Measurements from ENCODE around the gene LCN9.
"Not testable (repeated sequence)": the region's sequence is repeated elsewhere in the genome, so short reads cannot be mapped to it uniquely, and the experiment has no call there.

Gene LCN9, protein sequence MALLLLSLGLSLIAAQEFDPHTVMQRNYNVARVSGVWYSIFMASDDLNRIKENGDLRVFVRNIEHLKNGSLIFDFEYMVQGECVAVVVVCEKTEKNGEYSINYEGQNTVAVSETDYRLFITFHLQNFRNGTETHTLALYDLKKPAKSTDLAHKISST

DNA sequence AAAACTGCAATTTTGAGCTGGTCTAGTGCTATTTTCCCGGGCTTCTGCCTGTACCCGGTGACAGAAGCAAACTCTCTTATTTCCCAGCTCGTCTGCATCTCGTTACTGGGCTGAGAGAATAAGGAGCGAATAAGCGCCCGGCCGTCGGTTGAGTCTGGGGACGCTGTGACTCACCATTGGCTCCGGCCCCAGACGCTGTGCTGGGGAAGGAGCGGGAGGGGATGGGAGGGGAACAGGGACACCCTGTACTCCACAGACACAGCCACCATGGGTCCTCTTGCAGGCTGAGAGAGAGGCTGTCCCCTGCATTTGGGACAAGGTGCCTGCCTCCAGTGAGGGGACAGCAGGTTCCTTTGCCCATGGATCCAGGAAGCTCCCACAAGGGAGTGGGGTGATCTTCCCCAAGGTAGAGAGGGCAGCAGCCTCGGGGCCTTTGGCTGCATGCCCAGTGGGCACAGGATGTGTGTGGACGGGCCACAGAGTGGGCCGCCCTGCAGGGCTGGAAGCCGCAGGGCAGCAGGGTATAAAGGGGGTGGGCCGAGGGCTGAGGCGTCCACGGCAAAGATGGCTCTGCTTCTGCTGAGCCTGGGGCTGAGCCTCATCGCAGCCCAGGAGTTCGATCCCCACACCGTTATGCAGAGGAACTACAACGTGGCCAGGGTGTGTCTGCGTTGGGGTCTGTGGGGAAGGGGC lies at the start of gene LCN9:
Gene LCN9 (plus strand): TSS at position 552 of the 693 bp plus-strand sequence. CDS start 13 bp downstream, at position 565.
- no peak for DNase-seq

DNA sequence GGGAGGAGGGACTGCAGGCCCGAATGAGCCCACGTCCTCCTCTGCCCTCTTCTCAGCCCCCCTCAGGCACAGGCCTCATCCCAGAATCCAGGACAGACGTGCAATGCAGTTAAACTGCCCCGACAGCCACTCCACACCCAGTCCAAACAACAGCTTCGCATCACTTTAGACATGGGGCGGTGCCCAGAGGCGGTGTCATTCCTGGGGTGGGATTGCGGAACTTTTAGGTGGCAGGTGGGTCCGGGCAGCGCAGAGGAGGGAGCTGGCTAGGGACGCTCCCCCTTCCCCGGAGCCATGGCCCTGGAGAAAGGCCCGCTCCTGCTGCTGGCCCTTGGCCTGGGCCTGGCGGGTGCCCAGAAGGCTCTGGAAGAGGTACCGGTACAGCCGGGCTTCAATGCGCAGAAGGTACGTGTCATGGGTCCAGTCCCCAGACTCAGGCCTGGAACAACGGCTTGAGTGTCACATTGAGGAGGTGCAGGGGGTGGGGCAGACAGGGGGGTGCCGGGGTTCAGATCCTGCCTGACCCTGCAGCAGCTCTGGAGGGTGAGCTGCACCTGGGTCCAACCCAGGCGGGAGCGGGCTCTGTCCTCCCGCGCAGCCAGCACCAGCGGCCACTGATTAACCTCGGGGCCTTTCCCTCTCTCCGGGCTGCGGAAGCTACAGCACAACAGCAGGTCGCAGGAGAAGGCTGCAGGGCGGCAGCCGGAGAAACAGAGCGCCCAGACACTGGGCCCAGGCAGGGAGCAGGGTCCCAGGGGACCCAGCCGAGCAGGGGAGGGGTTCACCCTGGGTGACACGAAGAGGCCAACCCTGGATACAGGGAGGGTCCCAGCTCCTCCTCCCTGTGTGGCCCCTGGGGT lies 48.9 kb upstream of the LCN9 start:
- DNase-seq: no peak

DNA sequence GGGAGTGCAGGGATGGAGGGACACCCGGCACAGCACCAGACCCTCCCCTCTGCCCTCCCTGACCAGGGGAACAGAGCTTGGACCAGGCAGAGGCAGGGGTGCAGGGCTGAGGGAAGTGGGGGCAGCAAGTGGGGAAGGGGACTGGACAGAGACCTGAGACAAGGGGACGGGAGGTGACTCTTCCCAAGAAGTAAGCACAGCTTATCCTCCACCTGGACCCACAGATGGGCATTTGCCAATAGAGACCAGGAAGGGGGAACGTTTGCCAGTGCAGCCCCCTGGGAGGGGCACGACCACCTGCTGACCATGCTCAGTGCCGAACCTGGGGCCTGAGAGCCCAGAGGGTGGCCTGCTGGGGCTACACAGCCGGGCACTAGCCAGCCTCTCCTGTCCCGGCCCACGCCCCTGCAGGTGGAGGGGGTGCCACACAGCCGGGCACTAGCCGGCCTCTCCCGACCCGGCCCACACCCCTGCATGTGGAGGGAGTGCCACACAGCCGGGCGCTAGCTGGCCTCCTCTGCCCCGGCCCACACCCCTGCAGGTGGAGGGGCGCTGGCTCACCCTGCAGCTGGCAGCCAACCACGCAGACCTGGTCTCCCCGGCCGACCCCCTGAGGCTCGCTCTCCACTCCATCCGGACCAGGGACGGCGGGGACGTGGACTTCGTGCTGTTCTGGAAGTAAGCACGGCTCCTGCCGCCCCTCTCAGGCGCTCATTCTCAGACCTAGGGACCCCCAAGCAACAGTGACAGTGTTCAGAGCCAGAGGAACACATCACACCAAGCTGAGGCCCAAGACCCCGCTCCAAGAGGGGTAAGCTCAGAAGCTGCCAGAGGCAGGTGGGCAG lies 48.1 kb upstream of the LCN9 start:
- no peak for DNase-seq

DNA sequence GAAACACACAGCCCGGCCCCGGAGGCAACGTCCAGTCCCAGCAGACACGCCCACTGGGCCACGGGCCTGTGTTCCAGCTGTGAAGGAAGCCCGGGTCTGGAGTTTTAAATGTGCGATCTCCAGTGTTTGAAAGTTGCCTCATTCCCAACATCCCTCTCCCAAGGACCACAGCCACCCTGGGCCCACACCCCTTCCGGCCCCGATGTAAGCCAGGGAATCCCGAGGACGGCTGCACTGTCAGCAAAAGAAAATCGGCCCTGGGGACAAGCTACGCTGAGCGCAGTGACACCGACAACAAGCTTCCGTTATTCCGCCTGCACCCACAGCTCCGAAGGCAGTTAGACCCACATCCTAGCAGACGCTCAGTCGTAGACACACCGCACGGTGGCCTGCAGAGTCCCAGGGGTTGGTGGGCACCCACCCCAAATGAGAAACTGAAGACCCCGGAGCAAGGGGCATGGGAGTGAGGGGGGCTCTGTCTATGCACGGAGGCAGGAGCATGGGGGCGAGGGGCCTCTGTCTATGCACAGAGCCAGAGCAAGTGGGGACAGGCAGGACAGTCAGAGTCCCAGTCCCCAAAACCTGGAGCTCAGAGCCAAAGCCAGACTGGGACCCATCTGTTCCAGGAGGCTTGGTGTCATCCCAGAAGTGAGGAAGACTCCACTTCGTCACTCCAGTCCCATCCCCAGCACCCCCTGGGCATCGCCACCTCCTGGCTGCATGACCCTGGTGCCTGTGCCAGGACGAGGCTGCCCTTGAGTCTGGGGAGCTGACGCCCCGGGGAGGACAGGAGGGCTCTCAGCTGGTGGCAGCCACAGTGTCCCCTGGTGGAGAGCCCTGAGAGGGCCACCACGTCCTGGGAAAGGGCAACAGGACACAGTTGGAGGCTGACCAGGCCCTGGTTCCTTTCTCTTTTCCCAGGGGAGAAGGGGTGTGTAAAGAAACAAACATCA lies 47.2 kb upstream of the LCN9 start:
- no peak for DNase-seq

DNA sequence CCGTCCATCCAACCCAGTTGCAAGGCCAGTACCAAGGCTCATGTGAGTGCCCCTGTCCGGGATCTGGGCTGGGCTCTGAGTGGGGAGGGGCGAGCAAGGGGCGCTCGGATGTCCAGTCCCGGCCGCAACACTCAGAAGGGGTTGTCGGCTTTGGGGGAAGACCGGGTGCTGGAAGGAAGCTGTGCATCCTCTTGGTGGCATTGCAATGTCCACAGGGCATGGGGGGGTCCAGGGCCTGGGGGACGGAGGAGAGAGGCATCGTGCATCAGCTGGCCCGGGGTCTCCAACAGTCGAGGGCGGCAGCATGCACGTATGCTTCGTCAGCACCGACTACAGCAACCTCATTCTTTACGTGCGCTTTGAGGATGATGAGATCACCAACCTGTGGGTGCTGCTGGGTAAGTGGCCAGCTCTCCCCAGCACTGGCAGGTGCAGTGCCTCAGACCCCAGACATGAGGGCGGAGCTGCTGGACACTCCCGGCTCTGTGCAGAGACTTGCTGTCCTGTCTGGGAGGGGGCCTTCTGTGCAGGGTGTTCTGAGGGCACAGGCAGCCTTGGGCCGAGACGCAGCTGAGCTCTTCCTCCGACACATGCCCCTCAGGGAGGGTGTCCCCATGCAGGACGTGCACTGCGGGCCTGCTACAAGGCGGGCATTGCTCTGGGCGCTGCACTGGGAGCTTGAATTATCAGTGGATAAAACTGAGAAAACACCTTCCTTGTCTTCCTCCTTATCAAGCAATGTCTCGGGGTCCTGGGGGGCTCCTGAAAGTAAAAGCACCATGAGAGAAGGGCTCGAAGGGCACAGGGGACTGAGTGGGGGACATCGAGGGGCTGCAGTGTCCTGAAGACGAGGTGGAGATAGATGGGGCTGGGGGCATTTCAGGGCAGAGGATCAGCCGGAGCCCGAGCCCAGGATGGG lies 46.2 kb upstream of the LCN9 start:
- no peak for DNase-seq

DNA sequence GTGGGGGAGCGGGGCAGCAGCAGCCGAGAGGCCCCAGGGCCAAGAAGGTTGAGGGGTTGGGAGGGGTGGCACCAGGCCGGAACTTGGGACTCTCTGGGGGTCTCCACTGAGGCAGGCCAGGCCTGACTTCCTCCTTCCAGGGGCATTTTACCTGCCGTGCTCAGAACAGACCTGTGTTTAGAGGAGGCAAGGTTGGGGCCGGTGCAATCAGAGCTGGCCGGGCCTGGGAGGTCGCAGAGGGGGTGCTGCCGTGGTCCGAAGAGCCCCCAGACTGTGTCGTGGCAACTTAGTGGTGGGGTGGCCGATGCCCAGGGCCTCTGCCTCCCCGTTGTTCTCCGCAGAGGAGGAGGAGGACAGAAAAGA lies 45.6 kb upstream of the LCN9 start:
- DNase-seq: no peak

DNA sequence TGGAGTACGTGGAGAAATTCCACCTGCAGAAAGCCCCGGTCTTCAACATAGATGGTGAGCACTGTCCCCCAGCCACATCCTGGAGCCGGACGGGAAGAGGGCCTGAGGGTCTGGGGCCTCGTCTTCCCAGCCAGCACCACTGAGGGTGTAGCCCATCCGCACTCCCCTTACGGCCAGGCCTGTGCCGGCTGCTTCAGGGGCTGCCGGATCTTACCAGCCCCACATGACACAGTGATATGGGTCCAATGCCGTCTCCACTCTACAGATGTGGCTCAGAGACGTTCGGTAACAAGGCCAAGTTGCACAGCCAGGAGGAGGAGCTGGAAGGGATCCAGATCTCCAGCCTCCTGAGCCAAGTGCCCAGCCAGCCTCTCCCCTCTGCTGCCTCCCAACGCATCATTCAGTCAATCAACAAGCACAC lies 45.1 kb upstream of the LCN9 start:
- no peak for DNase-seq

DNA sequence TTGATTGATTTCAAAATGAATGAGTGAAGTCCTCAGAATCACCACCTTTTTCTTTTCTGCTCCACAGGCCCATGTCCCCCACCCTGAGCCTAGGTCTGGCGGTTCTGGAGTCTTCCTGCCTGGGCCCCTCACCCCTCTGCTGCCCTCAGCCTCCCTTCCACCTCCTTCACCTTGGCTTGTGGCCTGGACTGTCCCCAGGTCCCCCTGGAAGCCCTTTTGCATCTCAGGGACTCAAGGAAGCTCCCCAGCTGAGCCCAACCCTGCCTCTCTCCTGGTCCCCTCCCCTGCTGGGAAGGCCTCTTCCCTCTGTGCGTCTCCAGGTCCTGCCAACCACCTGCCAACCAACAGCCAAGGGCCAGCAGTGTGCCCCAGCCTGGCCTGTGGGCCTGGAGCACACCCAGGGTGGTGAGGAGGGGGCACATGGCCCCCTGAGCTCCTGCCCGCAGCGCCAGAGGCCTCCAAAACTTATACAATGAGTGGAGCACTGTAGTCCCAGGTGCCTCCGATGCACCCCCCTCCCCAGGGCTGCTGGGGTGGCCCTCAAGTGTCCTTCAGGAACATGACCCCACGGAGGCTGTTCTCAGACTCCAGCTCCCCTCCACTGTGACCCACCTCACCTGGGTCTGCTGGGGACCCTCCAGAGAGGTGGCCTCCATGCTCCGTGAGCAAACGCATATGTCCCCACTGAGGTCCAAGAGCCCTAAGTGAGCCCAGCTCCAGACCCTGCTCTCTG lies 44.1 kb upstream of the LCN9 start:
- no peak for DNase-seq

DNA sequence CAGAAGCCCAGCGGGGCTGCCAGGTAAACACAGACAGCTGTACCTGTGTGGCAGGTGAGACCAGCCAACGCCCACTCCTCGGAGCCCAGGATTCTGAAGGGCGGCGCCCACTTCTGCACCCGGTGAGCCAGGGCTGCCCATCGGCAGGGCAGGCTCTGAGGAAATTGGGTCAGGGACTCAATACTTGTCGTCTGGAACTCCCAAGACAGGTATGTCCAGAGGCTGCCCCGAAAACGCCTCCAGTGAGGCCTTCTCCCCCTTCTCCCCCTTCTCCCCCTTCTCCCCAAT lies 43.6 kb upstream of the LCN9 start:
- no peak for DNase-seq

DNA sequence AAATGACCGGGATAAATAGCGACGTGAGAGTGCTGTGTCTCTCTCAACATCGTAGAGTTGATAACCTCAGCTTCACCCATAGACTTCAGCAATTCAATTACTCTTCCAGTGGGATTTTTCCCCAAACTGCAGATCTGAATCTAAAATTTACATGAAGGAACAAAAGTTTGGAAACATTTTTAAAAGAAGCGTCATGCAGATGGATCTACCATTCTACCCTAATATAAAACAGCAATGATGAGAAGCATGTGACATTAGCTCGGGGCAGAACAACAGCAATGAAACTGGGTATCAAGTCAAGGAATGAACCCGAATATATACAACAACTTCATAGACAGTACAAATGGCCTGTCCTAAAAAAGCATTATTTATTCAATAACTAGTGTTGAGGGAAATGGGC lies 42.6 kb upstream of the LCN9 start:
- no peak for DNase-seq

DNA sequence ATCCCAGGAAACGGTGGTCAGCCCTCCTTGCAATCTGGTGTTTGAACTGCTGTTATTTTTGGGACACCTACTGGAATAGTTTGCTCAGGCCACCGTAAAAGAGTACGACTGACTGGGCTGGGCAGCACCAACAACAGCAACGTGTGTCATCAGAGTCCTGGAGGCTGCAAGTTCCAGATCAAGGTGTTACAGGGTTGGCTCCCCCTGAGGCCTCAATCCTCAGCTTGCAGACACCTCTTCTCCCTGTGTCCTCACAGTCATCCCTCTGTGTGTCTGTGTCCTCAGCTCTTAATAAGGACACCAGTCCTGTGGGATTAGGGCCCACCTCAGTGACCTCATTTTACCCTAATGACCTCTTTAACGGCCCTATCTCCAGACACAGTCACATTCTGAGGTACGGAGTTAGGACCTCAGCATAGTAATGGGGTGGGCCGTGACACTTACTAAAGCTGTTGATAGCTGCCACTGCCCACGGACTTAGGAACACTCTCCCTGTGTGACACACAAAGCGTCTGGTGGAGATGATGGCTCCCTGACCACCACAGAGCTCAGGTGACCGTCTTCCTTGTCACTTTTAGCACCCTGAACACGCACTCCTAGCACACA lies 40.6 kb upstream of the LCN9 start:
- DNase-seq: no peak

DNA sequence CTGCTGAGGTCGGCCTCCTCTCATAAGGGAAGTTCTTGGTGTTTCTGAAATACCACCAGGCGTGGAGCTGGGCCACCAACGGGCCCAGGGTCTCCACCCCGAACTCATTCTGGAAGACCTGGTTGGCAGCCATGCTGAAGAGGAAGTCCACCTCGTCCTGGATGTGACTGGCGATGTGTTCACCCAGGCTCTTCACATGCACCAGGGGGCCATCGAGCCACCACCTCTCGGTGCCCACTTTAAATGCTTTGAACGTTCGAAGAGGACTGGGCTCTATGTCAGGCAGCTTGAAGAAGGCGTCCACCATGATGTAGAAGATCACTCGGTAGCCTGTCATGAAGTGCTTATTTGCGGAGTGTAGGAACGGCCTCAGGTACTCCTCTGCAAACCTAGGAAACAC lies 38.8 kb upstream of the LCN9 start:
- no peak for DNase-seq

DNA sequence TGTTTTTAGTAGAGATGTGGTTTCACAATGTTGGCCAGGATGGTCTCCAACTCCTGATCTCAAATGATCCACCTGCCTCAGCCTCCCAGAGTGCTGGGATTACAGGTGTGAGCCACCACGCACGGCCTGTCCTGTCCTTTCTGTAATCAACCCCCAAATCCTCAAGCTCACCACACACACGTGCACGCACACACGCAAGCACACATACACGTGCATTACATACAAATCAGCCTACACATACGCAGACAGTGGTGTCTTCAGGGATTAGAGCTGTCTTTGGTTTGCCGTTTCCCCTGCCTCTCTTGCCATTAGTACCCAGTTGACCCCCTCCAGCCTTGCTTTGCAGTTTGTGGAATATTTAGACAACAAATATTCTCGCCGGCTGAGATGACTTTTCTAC lies 30.3 kb upstream of the LCN9 start:
- no peak for DNase-seq

DNA sequence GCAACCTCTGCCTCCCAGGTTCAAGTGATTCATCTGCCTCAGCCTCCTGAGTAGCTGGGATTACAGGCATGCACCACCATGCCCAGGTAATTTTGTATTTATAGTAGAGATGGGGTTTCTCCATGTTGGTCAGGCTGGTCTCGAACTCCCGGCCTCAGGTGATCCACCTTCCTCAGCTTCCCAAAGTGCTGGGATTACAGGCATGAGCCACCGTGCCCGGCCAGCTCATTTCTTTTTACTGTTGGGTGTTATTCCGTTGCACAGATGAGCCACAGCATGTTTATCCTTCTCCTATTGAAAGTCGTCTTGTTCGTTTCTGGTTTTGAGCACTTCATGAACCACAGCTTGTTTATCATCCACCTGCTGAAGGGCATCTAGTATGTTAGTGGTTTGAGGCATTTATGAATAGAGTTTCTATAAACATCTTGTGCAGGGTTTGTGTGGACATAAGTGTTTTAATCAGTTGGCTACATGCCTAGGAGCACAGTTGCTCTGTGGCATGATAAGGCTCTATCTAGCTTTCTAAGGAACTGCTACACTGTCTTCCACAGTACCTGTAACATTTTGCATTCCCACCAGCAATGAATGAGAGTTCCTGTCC lies 26.1 kb upstream of the LCN9 start:
- DNase-seq: not testable (repeated sequence)

DNA sequence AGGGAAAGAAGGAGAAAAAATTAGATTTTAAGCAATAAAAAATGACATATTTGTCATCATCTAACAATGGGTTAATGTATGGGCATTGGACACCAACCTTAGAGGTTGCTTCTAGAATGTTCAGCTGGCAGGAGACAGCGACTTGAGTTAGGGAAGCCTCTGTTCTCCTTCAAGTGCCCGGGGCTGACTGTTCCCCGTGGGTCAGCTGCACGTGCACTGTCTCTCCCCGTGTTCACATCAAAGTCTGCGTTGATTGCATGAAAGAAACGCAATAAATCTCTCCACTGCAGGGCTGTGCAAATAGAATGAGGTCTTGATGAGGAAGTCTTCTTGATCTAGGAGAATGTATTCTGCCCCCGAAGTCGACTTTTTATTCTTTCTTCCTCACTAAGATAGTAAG lies 23.9 kb upstream of the LCN9 start, which contains the start of gene GLT6D1:
Gene GLT6D1 (minus strand): TSS at position 345 of the 400 bp plus-strand sequence. CDS start 353 bp downstream, outside the sequence.
- no peak for DNase-seq

DNA sequence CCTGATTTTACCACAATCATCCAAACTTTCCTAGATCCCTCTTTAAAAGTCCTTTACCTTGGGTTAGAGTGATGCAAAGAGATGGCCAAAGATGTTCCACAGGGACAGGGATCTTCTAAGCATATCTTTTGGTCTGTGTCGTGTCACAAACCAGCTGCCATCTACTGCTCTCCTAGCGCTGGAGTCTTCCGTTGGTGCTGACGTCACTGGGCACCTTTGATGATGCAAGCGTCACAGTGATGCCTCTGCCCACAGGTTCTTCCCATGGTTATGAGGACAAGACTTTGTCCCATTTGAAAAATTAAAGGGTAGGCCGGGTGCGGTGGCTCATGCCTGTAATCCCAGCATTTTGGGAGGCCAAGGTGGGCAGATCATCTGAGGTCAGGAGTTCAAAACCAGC lies 22.1 kb upstream of the LCN9 start:
- no peak for DNase-seq

DNA sequence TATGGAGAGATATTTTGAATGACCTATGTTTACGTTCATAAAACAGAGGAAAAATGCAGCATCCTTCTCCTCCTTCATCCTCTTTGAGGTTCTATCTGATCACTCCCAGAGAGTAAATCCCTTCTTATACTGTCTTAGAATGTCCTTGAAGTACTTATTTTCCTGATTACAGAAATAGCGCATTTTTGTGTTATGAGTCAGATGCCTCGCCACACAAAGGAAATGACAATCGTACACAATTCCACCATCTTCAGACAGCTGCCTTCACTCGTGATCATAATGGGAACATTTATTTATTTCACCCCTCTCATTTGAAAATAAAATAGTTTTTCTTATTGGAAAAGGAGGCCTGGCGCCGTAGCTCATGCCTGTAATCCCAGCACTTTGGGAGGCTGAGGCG lies 21.4 kb upstream of the LCN9 start:
- no peak for DNase-seq

DNA sequence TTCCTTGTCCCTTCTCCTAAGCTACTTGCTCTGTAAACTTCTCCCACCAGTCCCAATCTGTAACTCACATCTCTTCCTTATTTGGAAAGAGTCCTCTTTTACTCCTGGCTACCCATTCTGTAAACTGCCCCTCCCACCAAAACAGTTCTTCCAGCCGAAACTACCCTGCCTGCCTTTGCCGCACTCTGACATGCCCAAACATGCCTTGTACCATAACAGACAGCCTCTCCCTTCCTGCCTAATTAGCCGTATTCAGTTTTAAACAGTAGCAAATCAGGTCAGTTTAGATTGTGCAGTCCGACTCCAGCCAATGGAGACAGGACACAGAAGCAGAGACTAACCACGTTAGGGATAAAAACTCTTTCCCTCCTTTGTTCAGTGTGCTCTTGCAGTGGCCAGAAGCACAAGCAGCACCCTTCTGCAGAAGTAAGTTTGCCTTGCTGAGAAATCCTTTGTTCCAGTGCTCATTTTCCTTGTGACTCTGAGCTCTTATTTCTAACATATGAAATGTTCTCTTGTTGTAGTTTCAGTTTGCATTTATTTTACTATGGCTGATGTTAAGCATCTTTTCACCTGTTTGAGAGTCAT lies 18.4 kb upstream of the LCN9 start:
- DNase-seq: no peak

DNA sequence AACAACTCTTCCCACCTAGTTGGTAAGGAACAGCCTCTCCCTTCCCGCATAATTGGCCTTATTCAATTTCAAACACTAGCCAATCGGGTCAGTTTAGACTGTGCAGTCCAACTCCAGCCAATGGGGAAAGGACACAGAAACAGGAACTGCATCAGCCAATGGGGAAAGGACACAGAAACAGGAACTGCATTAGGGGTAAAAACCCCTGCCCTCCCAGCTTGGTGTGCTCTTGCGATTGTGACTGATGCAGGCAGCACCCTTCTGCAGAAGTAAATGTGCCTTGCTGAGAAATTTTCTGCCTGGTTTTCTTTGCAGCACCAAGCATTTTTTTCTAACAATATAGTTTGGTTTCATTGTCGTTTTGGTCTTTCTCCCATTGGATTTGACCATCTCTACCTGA lies 15.2 kb upstream of the LCN9 start:
- DNase-seq: no peak
